K562 (cell line): Measurements from ENCODE around the gene RNF215. TPM values are rescaled to one million over a fixed set of nuclear protein-coding genes. Genes with fewer than 3 reads are reported as not detected.

Experiments
- BRF1 ChIP-seq: IDR thresholded peaks from 3 replicates; pipeline ENCODE4 v1.6.1; 2011; ENCODE audit warnings: borderline replicate concordance, mild to moderate bottlenecking; ENCODE audit not compliant: insufficient read length; ENCODE audit errors: extremely low read depth
- CBFA2T3 ChIP-seq: fragments of 450-650 bp; IDR thresholded peaks from 2 replicates; pipeline ENCODE4 v1.6.1; 2017
- CBX1 ChIP-seq: sonication (generic); IDR thresholded peaks from 2 replicates; pipeline ENCODE4 v1.6.1; 2016; ENCODE audit warnings: antibody characterized with exemption, low read depth, mild to moderate bottlenecking
- ELF2 ChIP-seq: fragments of 250-450 bp; sonication (Bioruptor Pico); IDR thresholded peaks from 2 replicates; pipeline ENCODE4 v1.5.0; 2021; ENCODE audit warnings: mild to moderate bottlenecking
- GABPB1 ChIP-seq: sonication (generic); formaldehyde crosslinking; IDR thresholded peaks from 2 replicates; pipeline ENCODE4 v1.8.0; 2022; ENCODE audit warnings: mild to moderate bottlenecking, missing genetic modification reagents
- GTF2A2 ChIP-seq: IDR thresholded peaks from 2 replicates; pipeline ENCODE4 v1.6.1; 2016; ENCODE audit warnings: mild to moderate bottlenecking, missing genetic modification characterization, missing compliant biosample characterization
- KLF1 ChIP-seq: fragments of 450-650 bp; IDR thresholded peaks from 2 replicates; pipeline ENCODE4 v1.6.1; 2016; ENCODE audit warnings: missing genetic modification characterization, missing compliant biosample characterization
- MBD1 ChIP-seq: fragments of 250-450 bp; sonication (Bioruptor Pico); IDR thresholded peaks from 2 replicates; pipeline ENCODE4 v1.8.0; 2022; ENCODE audit warnings: inconsistent platforms
- MYBL2 ChIP-seq, 2 experiments: fragments of 450-650 bp in 1 of 2; sonication (generic) in 1 of 2; formaldehyde crosslinking in 1 of 2; IDR thresholded peaks; 2 replicates each; pipeline versions ENCODE4 v1.6.1 to v1.8.1; 2017 to 2022; ENCODE audit warnings: borderline replicate concordance in 1 of 2, inconsistent platforms in 1 of 2, low read depth in 1 of 2, mild to moderate bottlenecking in 1 of 2, missing genetic modification reagents in 1 of 2, moderate library complexity in 1 of 2
- POLR2AphosphoS2 ChIP-seq: IDR thresholded peaks from 2 replicates; pipeline ENCODE4 v1.6.1; 2012; ENCODE audit warnings: low read length, improper control_type of control experiment
- SNRNP70 ChIP-seq: fragments of 200-400 bp; formaldehyde crosslinking; optimal IDR thresholded peaks from 2 replicates; pipeline ENCODE3; 2017; ENCODE audit warnings: low read depth, low read length
- SP1 ChIP-seq: sonication (generic); formaldehyde crosslinking; IDR thresholded peaks from 2 replicates; pipeline ENCODE4 v1.8.1; 2022; ENCODE audit warnings: mild to moderate bottlenecking, missing genetic modification reagents
- THRB ChIP-seq: fragments of 450-650 bp; formaldehyde crosslinking; conservative IDR thresholded peaks from 2 replicates; pipeline ENCODE4 v1.4.0; 2022; ENCODE audit warnings: mild to moderate bottlenecking, missing genetic modification characterization
- TSHZ1 ChIP-seq: fragments of 250-450 bp; sonication (Bioruptor Pico); IDR thresholded peaks from 2 replicates; pipeline ENCODE4 v1.4.0; 2020; ENCODE audit warnings: mild to moderate bottlenecking, moderate library complexity
- ZBTB5 ChIP-seq: fragments of 450-650 bp; IDR thresholded peaks from 2 replicates; pipeline ENCODE4 v1.6.1; 2017; ENCODE audit warnings: antibody characterized with exemption
- ZFPM2 ChIP-seq: fragments of 250-450 bp; sonication (Bioruptor Pico); IDR thresholded peaks from 2 replicates; pipeline ENCODE4 v1.5.1; 2022; ENCODE audit warnings: mild to moderate bottlenecking
- ZNF277 ChIP-seq: fragments of 250-450 bp; sonication (Bioruptor Pico); IDR thresholded peaks from 2 replicates; pipeline ENCODE4 v1.8.0; 2022; ENCODE audit warnings: inconsistent platforms, mild to moderate bottlenecking, moderate library complexity, borderline replicate concordance
- ZNF699 ChIP-seq: fragments of 250-450 bp; sonication (Bioruptor Pico); IDR thresholded peaks from 2 replicates; pipeline ENCODE4 v1.8.0; 2021; ENCODE audit warnings: mild to moderate bottlenecking, moderate library complexity; ENCODE audit not compliant: insufficient replicate concordance
- polyA plus RNA-seq, 8 experiments: library from polyadenylated mRNA; depleted of rRNA in 4 of 8; stranded (reverse) in 5 of 8; unstranded in 3 of 8; fragments of >200 nt; fragmentation: Nextera tagmentation in 2 of 8; fragmentation: Illumina TruSeq in 1 of 8; extraction: Ambion mirVana in 2 of 8; extraction: Trizol in 1 of 8; gene quantifications; 2 replicates each; pipeline versions ENCODE4 v1.2.1 to v1.2.3, GENCODE V29; 2011 to 2014; ENCODE audit warnings: inconsistent platforms in 1 of 8, missing spikeins in 1 of 8
- total RNA-seq, 7 experiments: library from RNA; depleted of rRNA in 6 of 7; stranded (reverse); fragments of >200 nt in 6 of 7; fragmentation: Illumina TruSeq in 2 of 7; extraction: Trizol in 2 of 7; gene quantifications; 2 replicates each; pipeline versions ENCODE4 v1.2.1 to v1.2.3, GENCODE V29; 2011 to 2021; ENCODE audit warnings: low replicate concordance in 1 of 7

RNF215 gene
- total and polyA plus RNA-seq, 9 of the 15 experiments (the other 6 are each of a cell fraction or from before 2014, with no cell fraction given), result 0.08 to 9.8 (median 2.7) TPM

GRCh38 chr22:30356449-30357235, 30.6 kb downstream of the RNF215 start, which contains the start of the genes CCDC157 and SF3A1 (continued):
- TF ChIP-seq GTF2A2 (tag) (no peak), MYBL2 (IDR thresholded peaks at IDR 0.05; ENCODE audit: low read depth) (no peak), MYBL2 (CRISPR knock-in tag; IDR thresholded peaks at IDR 0.05; ENCODE audit: borderline replicate concordance) (no peak), SP1 (CRISPR knock-in tag) (no peak), ZFPM2 (no peak), ZNF699 (CRISPR knock-in tag) (no peak), ELF2 (CRISPR knock-in tag) (peak; percentile 75; the same call in 1 of the 2 replicates), CBFA2T3 (no peak), ZNF277 (no peak), KLF1 (tag) (no peak), THRB (CRISPR knock-in tag) (no peak), GABPB1 (peak; percentile 95), SNRNP70 (no peak), TSHZ1 (CRISPR knock-in tag) (no peak), CBX1 (no peak), MBD1 (CRISPR knock-in tag) (no peak), POLR2AphosphoS2 (no peak), BRF1 (no peak), ZBTB5 (peak; percentile 88)
